B cell (primary cell): ENCODE data around the gene CAPRIN1.

Experiments
- CTCF ChIP-seq: fragments of 200-600 bp; IDR thresholded peaks from one replicate; pipeline ENCODE4 v1.8.0; 2022; ENCODE audit warnings: antibody characterized with exemption, mild to moderate bottlenecking
- EZH2 ChIP-seq: IDR thresholded peaks from 2 replicates; pipeline ENCODE4 v1.6.1; 2012; ENCODE audit warnings: borderline replicate concordance, low read depth, mild to moderate bottlenecking, moderate library complexity, low read length; ENCODE audit not compliant: insufficient read depth, poor library complexity, severe bottlenecking

- no peak for TF ChIP-seq CTCF
- no peak for TF ChIP-seq EZH2
These were observed 29.1 kb downstream of the CAPRIN1 start for GRCh38 chr11:34080609-34081008.
